ENCODE data around the gene DDX10. TPM values are rescaled to one million over a fixed set of nuclear protein-coding genes. Genes with fewer than 3 reads are reported as not detected.
"Not testable (repeated sequence)": the region's sequence is repeated elsewhere in the genome, so short reads cannot be mapped to it uniquely, and the experiment has no call there.

The DDX10 gene
- total RNA-seq = 13.5 TPM

- DNase-seq (ENCODE audit: low read depth in 2 of 3, low spot score in 2 of 3) = peak; percentile 97 to 99 (median 98)
These were observed at the start of gene DDX10 for GRCh38 chr11:108664730-108665525. Gene DDX10 (plus strand): TSS chr11:108665069. CDS start chr11:108665154, 85 bp downstream.

GRCh38 chr11:108616549-108616948 lies 48.3 kb upstream of the DDX10 start:
- no peak for DNase-seq (ENCODE audit: low read depth in 2 of 3, low spot score in 2 of 3)

DNA sequence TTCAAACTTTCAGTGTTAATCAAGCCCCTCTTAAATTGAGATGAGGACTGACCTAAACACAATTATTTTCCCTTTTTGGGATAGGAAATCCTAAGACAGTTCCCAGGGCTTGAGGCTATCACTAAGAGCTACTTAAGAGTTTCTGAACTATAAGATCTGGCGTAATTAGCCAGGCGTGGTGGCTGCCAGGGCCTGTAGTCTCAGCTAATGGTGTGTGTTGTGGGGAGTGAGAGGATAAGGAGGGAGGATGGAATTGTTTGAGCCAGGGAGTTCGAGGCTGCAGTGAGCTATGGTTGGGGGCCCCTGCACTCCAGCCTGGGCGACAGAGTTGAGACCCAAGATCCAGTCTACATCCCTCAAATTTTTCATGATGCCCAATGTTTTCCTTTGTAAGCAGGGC lies 47.8 kb upstream of the DDX10 start:
- DNase-seq (ENCODE audit: low read depth in 2 of 3, low spot score in 2 of 3) = no peak

- DNase-seq (ENCODE audit: low read depth in 2 of 3, low spot score in 2 of 3) = no peak
These were observed 46.3 kb upstream of the DDX10 start for GRCh38 chr11:108618529-108618928.

- DNase-seq (ENCODE audit: low read depth in 2 of 3, low spot score in 2 of 3) = no peak
These were observed 43.7 kb upstream of the DDX10 start for GRCh38 chr11:108620958-108621772.

DNA sequence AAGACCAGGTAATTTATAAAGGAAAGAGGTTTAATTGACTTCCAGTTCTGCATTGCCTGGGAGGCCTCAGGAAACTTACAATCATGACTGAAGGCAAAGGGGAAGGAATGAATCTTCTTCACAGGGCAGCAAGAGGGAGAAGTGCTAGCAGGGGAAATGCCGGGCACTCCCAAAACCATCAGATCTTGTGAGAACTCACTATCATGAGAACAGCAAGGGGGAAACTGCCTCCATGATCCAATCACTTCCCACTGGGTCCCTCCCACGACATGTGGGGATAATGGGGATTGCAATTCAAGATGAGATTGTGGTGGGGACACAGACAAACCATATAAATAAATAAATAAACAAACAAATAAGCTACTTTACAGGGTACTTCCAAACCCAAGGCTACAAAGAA lies 42.5 kb upstream of the DDX10 start:
- DNase-seq (ENCODE audit: low read depth in 2 of 3, low spot score in 2 of 3) = no peak

DNA sequence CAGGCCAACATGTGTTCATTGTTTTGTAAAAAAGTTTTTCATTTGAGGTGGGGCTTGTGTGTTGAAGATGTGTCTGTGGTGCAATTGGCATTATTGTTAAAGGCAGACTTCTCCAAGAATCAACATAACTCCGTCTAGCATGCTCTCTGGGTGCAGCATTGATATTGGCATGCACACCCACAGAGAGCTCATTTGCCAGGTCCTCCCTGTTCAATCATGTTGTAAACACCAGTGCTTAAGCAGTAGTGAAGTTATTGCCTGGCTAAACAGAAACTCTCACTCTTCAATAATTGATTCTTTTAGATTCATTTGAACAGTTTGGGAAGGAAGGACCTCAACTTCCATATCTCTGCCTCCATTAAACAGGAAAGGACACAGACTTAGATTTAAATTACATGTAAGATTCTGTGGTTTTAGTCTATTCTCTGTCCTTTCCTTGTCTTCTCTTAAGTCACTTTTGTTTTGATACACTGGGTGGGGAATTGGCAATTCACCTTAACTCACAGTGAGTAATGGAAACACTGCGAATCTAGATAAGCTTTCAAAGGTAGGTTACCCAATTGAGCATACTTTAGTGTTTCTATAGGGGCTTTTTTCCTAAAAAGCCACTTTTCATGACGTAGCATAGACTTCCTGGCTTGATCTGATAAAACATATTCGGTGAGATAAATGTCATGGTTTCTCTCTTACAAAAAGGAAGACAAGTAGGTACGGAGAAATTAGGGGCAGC lies 40.5 kb upstream of the DDX10 start:
- no peak for DNase-seq (ENCODE audit: low read depth in 2 of 3, low spot score in 2 of 3)

- no peak for DNase-seq (ENCODE audit: low read depth in 2 of 3, low spot score in 2 of 3)
These were observed 36.5 kb upstream of the DDX10 start for GRCh38 chr11:108628326-108628725.

DNA sequence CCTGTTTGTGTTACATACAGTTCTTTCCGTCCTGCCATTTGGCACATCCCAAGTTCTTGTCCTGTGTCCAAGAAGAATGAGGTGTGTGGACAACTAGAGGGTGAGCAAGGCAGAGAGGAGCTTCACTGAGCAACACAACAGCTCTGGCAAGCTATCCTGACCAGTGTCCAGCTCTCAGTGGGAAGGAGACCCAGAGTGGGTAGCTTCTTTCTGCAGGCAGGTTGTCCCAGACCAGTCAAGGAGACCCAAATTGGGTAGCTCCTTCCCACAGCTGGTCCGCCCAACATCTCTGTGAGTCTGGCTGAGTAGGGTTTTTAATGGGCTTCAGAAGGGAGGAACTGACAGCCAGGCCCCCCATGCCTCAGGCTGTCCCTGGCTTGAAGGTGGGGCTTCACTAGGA lies 36.1 kb upstream of the DDX10 start:
- no peak for DNase-seq (ENCODE audit: low read depth in 2 of 3, low spot score in 2 of 3)

- no peak for DNase-seq (ENCODE audit: low read depth in 2 of 3, low spot score in 2 of 3)
These were observed 35.6 kb upstream of the DDX10 start for GRCh38 chr11:108629274-108629673.

DNA sequence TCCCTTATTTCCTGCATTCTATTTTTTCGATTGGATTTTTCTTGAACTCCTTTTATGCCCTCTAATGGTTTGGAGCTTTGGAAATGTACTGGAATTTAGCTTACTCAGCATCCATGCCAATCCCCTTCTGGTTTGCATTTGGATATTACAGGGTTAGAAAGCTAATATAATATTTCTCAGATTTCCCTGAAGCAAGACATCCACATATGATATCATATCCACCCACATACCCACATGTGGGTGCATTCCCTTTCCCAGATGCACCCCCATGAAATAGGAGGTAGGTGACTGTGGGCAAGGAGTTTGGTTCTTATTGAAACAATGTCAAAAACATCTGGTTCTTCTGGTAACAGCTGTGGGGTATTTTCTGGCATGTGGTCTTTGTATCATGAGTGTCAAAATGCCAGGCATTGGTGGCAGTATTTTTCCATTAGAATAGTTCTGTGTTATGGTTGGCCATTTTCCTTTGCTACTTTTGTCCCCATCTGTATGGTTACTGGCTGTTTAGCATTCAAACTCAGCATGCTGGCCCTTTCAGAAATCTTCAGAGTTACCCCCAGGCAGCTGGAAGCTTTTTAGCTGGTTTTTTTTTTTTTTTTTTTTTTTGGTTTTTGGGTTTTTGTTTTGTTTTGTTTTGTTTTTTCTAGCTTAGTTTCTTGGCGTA lies 32.7 kb upstream of the DDX10 start:
- no peak for DNase-seq (ENCODE audit: low read depth in 2 of 3, low spot score in 2 of 3)

DNA sequence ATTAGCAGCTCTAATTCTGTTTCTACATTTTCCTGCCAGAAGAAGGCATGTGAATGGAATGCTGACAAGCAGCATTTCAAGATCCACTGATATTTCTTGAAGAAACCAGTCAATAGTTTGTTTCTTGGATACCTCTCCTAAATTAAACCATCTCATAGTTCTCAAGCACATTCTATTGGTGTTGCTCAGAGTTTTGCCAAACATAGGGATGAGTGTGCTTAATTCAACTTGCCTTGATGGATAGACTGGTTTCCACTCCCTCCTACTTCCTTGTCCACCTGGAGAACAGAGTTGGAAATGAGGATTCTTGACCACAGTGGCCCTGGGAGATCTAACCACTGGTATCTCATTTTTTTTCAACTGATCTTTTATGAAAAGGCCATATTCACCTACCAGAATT lies 29.8 kb upstream of the DDX10 start:
- no peak for DNase-seq (ENCODE audit: low read depth in 2 of 3, low spot score in 2 of 3)

- no peak for DNase-seq (ENCODE audit: low read depth in 2 of 3, low spot score in 2 of 3)
These were observed 28.6 kb upstream of the DDX10 start for GRCh38 chr11:108636222-108636621.

DNA sequence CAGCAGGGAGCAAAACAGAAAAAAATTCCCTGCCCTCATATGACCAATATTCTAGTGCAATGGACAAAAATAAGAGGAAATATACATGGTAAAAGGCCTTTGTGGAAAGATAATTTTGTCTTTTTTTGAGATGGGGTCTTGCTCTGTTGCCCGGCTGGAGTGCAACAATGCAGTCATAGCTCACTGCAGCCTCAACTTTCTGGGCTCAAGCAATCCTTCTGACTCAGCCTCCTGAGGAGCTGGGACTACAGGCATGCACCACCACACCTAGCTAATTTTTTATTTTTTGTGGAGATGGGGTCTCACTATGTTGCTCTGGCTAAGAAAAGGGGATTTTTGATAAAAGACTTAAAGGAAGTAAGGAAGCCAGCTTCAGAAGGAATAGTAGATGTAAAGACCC lies 25.7 kb upstream of the DDX10 start:
- no peak for DNase-seq (ENCODE audit: low read depth in 2 of 3, low spot score in 2 of 3)

GRCh38 chr11:108641752-108642151 lies 23.1 kb upstream of the DDX10 start:
- not testable (repeated sequence) for DNase-seq (ENCODE audit: low read depth in 2 of 3, low spot score in 2 of 3)

DNA sequence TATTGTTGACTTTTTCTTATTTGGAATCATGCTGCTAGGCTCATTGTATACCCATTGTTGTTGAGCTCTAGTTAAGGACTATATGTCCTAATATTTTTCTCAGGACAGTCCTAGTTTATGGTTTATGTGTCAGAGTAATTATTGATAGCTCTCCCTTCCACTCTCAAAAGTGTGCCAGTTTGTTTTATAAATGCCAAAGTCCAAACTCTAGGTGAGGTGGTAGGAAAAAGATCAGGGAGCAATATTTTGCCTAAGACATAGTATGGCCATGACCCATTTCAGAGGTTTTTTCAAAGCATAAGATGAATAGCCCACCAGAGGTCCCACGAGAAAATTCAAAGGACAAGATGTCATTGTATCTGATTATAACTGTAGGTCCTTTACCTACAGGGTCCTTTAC lies 20.9 kb upstream of the DDX10 start:
- no peak for DNase-seq (ENCODE audit: low read depth in 2 of 3, low spot score in 2 of 3)

GRCh38 chr11:108645970-108646369 lies 18.9 kb upstream of the DDX10 start:
- DNase-seq (ENCODE audit: low read depth in 2 of 3, low spot score in 2 of 3) = no peak

DNA sequence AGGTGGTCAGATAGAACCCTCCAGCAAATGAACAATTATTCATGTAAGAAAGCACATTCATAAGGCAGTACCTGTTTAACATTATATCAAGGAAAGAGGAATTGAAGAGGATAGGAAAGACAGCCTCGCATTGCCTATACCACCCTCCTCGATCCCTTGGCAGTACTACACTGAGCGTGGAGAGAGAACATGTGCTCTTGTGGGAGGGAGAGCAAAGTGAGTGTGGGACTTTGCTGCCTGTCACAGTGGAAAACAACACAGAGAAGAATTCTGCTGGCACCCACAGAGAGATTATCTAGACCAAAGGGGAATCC lies 17.5 kb upstream of the DDX10 start:
- DNase-seq (ENCODE audit: low read depth in 2 of 3, low spot score in 2 of 3) = no peak

DNA sequence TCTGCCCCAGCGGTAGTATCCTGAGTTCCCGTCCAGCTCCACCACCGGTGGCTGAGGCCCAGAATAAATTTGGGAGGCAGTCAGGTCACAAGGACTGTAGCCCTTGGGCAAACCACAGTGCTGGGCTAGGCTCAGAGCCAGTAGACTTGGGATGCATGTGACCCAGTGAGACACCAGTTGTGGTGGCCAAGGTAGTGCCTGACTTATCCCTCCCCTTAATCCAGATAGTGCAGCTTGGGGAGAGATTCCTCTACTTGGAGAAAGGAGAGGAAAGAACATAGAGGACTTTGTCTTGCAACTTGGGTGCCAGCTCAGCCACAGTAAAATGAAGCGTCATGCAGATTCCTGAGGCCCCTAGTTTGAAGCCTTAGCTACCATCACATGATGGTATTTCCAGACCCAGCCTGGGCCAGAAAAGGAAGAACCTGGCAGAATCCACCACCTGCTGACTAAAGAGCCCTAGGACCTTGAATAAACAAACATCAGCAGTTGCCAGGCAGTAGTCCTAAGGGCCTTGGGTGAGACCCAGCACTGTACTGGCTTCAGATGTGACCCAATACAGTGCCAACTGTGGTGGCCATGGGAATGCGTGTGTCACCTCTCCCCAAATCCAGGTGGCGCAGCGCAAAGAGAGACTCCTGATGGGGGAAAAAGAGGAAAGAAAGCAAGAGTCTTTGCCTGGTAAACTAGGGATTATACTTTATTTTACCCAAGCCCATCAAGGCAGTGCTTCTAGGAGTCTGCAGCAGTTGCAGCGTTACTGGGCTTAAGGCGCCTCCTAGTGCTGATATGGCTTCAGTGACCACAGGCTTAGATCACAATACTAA lies 17.0 kb upstream of the DDX10 start:
- DNase-seq (ENCODE audit: low read depth in 2 of 3, low spot score in 2 of 3) = peak; percentile 23 to 77 (median 56)

- DNase-seq (ENCODE audit: low read depth in 2 of 3, low spot score in 2 of 3) = no peak
These were observed 16.4 kb upstream of the DDX10 start for GRCh38 chr11:108648528-108648885.
